ENCODE data around the gene SPATC1L.
A peak's percentile ranks its signal among the peaks of the same experiment; 100 is the strongest.

SPATC1L gene

DNA sequence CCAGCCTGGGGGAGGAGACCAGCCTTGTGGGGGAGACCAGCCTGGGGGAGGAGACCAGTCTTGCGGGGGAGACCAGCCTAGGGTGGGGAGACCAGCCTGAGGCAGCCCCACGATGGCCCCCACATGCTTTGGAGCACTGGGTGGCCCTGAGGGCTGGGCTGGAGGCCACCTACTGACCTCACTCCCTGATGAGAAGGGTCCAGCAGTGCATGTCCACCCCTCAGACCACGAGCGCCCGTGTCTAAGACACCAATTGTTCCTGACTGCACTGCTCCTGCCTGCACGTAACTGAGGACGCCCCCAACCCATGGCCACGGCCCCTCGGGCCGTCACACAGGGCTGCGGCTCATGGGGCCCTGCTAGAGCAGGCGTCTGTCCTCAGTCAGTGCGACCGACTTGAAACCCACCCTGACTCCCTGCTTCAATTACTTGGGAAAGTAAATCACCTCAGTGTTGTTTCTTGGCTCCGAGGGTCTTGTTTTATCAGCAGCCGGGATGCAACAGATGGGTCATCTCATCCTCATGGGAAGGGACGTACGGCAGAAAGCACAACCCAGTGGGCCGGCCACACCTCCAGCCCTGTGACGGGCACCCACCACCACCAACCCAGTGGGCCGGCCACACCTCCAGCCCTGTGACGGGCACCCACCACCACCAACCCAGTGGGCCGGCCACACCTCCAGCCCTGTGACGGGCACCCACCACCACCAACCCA, at the start of gene SPATC1L:
Gene SPATC1L (minus strand): TSS at position 550 of the 715 bp plus-strand sequence. CDS start 1,643 bp downstream, outside the sequence.
- peak within 1 kb of the TSS; percentile 72 for H3K27ac ChIP-seq
- no peak for TF ChIP-seq ZFX (IDR thresholded peaks at IDR 0.05)
- TF ChIP-seq, protein P1, sequence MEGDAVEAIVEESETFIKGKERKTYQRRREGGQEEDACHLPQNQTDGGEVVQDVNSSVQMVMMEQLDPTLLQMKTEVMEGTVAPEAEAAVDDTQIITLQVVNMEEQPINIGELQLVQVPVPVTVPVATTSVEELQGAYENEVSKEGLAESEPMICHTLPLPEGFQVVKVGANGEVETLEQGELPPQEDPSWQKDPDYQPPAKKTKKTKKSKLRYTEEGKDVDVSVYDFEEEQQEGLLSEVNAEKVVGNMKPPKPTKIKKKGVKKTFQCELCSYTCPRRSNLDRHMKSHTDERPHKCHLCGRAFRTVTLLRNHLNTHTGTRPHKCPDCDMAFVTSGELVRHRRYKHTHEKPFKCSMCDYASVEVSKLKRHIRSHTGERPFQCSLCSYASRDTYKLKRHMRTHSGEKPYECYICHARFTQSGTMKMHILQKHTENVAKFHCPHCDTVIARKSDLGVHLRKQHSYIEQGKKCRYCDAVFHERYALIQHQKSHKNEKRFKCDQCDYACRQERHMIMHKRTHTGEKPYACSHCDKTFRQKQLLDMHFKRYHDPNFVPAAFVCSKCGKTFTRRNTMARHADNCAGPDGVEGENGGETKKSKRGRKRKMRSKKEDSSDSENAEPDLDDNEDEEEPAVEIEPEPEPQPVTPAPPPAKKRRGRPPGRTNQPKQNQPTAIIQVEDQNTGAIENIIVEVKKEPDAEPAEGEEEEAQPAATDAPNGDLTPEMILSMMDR (conservative IDR thresholded peaks at IDR 0.05): no peak

GRCh38 chr21:46229923-46230260, 45.6 kb upstream of the SPATC1L start:
- H3K27ac ChIP-seq: peak overlapping the region; percentile 96
- TF ChIP-seq, protein P1 (conservative IDR thresholded peaks at IDR 0.05): no peak
- no peak for TF ChIP-seq ZFX (IDR thresholded peaks at IDR 0.05)

GRCh38 chr21:46229133-46229922, 45.1 kb upstream of the SPATC1L start:
- no peak; the same call in 1 of the 2 replicates for TF ChIP-seq ZFX (IDR thresholded peaks at IDR 0.05)
- TF ChIP-seq, protein P1 (conservative IDR thresholded peaks at IDR 0.05): peak; percentile 67
- peak overlapping the region; percentile 96 for H3K27ac ChIP-seq

- H3K27ac ChIP-seq: peak within 1 kb of the TSS; percentile 96
- TF ChIP-seq, protein P1 (conservative IDR thresholded peaks at IDR 0.05): no peak
These were observed 44.2 kb upstream of the SPATC1L start, which contains the start of gene LSS for GRCh38 chr21:46228345-46229051. Gene LSS, minus strand, starts transcription at chr21:46228774. Its CDS starts 29 bp downstream, at chr21:46228745.

- TF ChIP-seq, protein P1 (conservative IDR thresholded peaks at IDR 0.05): no peak
- no peak for TF ChIP-seq ZFX (IDR thresholded peaks at IDR 0.05)
- H3K27ac ChIP-seq: peak overlapping the region; percentile 93
These were observed 43.6 kb upstream of the SPATC1L start for GRCh38 chr21:46227811-46228344.

- TF ChIP-seq, protein P1 (conservative IDR thresholded peaks at IDR 0.05): no peak
- TF ChIP-seq ZFX (IDR thresholded peaks at IDR 0.05): no peak
- peak overlapping the region; percentile 93; the same call in 1 of the 2 replicates for H3K27ac ChIP-seq
These were observed 42.8 kb upstream of the SPATC1L start for GRCh38 chr21:46226920-46227599.

All from C4-2B (cell line).